ENCODE results near the gene ANKRD39. TPM values are rescaled to one million over a fixed set of nuclear protein-coding genes. Genes with fewer than 3 reads are reported as not detected.

The ANKRD39 gene
- total and polyA plus RNA-seq, 9 of the 15 experiments (the other 6 are each of a cell fraction or from before 2014, with no cell fraction given), result 8.2 to 33.1 (median 23.8) TPM

DNA sequence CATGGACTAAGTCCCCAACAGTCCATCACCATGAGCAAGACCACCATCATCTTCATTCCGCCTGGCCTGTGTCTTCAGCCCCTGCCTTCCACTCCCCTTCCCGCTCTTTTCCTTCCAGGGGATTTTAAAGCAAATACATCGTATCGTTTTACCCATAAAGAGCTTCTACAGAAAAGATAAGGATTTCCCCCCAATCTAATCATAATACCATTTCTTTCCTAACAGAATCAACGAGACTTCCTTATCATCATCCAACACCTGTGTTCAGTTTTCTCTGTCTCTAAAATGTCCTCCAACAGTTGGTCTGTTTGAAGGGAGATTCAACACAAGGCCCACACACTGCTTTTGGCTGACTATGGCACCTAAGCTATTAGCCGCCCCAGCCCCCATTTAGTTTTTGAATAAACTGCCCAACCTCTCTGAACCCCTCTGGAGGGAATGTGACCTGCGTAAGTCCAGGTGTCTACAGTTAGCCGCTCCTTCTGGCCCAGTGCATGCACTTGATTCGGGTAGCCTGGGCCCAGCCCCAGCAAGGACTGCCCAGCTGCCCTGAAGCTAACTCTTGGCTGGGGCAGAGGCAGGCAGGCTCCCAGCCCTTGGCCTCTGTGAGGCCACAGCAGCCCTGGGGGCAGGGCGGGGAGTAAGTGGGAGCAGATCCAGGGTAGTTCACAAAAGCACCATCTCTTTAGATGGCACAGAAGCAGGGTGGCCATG, 37.4 kb upstream of the ANKRD39 start (continued):
- TF ChIP-seq, protein P1, sequence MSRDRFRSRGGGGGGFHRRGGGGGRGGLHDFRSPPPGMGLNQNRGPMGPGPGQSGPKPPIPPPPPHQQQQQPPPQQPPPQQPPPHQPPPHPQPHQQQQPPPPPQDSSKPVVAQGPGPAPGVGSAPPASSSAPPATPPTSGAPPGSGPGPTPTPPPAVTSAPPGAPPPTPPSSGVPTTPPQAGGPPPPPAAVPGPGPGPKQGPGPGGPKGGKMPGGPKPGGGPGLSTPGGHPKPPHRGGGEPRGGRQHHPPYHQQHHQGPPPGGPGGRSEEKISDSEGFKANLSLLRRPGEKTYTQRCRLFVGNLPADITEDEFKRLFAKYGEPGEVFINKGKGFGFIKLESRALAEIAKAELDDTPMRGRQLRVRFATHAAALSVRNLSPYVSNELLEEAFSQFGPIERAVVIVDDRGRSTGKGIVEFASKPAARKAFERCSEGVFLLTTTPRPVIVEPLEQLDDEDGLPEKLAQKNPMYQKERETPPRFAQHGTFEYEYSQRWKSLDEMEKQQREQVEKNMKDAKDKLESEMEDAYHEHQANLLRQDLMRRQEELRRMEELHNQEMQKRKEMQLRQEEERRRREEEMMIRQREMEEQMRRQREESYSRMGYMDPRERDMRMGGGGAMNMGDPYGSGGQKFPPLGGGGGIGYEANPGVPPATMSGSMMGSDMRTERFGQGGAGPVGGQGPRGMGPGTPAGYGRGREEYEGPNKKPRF (IDR thresholded peaks at IDR 0.05; ENCODE audit: low read depth, low read length), result no peak
- TF ChIP-seq, protein P2, sequence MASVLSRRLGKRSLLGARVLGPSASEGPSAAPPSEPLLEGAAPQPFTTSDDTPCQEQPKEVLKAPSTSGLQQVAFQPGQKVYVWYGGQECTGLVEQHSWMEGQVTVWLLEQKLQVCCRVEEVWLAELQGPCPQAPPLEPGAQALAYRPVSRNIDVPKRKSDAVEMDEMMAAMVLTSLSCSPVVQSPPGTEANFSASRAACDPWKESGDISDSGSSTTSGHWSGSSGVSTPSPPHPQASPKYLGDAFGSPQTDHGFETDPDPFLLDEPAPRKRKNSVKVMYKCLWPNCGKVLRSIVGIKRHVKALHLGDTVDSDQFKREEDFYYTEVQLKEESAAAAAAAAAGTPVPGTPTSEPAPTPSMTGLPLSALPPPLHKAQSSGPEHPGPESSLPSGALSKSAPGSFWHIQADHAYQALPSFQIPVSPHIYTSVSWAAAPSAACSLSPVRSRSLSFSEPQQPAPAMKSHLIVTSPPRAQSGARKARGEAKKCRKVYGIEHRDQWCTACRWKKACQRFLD (CRISPR knock-in tag; IDR thresholded peaks at IDR 0.05), result peak; percentile 52; the same call in 1 of the 2 replicates
- TF ChIP-seq ZNF239 (CRISPR knock-in tag; IDR thresholded peaks at IDR 0.05), result no peak
- TF ChIP-seq, protein P3, sequence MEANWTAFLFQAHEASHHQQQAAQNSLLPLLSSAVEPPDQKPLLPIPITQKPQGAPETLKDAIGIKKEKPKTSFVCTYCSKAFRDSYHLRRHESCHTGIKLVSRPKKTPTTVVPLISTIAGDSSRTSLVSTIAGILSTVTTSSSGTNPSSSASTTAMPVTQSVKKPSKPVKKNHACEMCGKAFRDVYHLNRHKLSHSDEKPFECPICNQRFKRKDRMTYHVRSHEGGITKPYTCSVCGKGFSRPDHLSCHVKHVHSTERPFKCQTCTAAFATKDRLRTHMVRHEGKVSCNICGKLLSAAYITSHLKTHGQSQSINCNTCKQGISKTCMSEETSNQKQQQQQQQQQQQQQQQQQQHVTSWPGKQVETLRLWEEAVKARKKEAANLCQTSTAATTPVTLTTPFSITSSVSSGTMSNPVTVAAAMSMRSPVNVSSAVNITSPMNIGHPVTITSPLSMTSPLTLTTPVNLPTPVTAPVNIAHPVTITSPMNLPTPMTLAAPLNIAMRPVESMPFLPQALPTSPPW (CRISPR knock-in tag; IDR thresholded peaks at IDR 0.05), result peak; percentile 10; the same call in 1 of the 2 replicates
- no peak for TF ChIP-seq SIX5 (IDR thresholded peaks at IDR 0.05; ENCODE audit: borderline replicate concordance in 1 of 2, insufficient read depth in 1 of 2, low read depth in 1 of 2, low read length in 2 of 2)
- TF ChIP-seq RBBP5 (IDR thresholded peaks at IDR 0.05; ENCODE audit: borderline replicate concordance, insufficient read depth, low read length, poor library complexity, severe bottlenecking), result peak; percentile 80
- no peak for TF ChIP-seq ZNF3 (CRISPR knock-in tag; IDR thresholded peaks at IDR 0.05)
- peak in 1 of 2 experiments; percentile 79; a peak in 2 of 4 replicates for TF ChIP-seq ARNT (IDR thresholded peaks at IDR 0.05)
- TF ChIP-seq, protein P4, sequence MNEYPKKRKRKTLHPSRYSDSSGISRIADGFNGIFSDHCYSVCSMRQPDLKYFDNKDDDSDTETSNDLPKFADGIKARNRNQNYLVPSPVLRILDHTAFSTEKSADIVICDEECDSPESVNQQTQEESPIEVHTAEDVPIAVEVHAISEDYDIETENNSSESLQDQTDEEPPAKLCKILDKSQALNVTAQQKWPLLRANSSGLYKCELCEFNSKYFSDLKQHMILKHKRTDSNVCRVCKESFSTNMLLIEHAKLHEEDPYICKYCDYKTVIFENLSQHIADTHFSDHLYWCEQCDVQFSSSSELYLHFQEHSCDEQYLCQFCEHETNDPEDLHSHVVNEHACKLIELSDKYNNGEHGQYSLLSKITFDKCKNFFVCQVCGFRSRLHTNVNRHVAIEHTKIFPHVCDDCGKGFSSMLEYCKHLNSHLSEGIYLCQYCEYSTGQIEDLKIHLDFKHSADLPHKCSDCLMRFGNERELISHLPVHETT (CRISPR knock-in tag; conservative IDR thresholded peaks at IDR 0.05 in 1 of 2, IDR thresholded peaks at IDR 0.05 in 1 of 2), result peak in 1 of 2 experiments; percentile 51; a peak in 1 of 4 replicates
- no peak for TF ChIP-seq ZC3H11A (IDR thresholded peaks at IDR 0.05; ENCODE audit: low read depth, low read length)
- TF ChIP-seq ZNF76 (CRISPR knock-in tag; IDR thresholded peaks at IDR 0.05; ENCODE audit: borderline replicate concordance), result peak; percentile 61; the same call in 1 of the 2 replicates
- no peak for TF ChIP-seq CHD1 (IDR thresholded peaks at IDR 0.05; ENCODE audit: low read length)
- TF ChIP-seq MTA3 (IDR thresholded peaks at IDR 0.05; ENCODE audit: borderline replicate concordance), result peak; percentile 51; the same call in 1 of the 2 replicates
- TF ChIP-seq, protein P5, sequence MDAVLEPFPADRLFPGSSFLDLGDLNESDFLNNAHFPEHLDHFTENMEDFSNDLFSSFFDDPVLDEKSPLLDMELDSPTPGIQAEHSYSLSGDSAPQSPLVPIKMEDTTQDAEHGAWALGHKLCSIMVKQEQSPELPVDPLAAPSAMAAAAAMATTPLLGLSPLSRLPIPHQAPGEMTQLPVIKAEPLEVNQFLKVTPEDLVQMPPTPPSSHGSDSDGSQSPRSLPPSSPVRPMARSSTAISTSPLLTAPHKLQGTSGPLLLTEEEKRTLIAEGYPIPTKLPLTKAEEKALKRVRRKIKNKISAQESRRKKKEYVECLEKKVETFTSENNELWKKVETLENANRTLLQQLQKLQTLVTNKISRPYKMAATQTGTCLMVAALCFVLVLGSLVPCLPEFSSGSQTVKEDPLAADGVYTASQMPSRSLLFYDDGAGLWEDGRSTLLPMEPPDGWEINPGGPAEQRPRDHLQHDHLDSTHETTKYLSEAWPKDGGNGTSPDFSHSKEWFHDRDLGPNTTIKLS (IDR thresholded peaks at IDR 0.05; ENCODE audit: borderline replicate concordance, low read depth), result no peak
- peak; percentile 92 for TF ChIP-seq PML (IDR thresholded peaks at IDR 0.05; ENCODE audit: low read length)

All from K562 (cell line).